DOHH2 (cell line): ENCODE data around the gene CHRNB1.

Experiments
- H3F3A ChIP-seq: fragments of 200-600 bp; sonication (generic), shearing (Covaris generic); 2 replicates; pipeline ENCODE4 v1.6.0; 2016; ENCODE audit warnings: antibody characterized with exemption, mild to moderate bottlenecking; ENCODE audit not compliant: control insufficient read depth, insufficient read depth
- H3K27ac ChIP-seq: fragments of 200-600 bp; sonication (generic); 2 replicates; pipeline ENCODE4 v1.5.1; 2014; ENCODE audit warnings: low read depth, mild to moderate bottlenecking, low read length, moderate library complexity
- H3K27me3 ChIP-seq: fragments of 200-600 bp; sonication (generic); 2 replicates; pipeline ENCODE4 v1.6.1; 2014; ENCODE audit warnings: mild to moderate bottlenecking, low read length, mixed read lengths; ENCODE audit not compliant: control insufficient read depth
- H3K36me3 ChIP-seq: fragments of 200-600 bp; sonication (generic); 2 replicates; pipeline ENCODE4 v1.6.1; 2014; ENCODE audit warnings: mild to moderate bottlenecking, low read length, moderate library complexity, mixed read lengths; ENCODE audit not compliant: control insufficient read depth
- H3K4me1 ChIP-seq: fragments of 200-600 bp; sonication (generic); 2 replicates; pipeline ENCODE4 v1.6.1; 2014; ENCODE audit warnings: mild to moderate bottlenecking, low read length, mixed read lengths; ENCODE audit not compliant: control insufficient read depth
- H3K4me2 ChIP-seq: fragments of 200-600 bp; sonication (generic); 2 replicates; pipeline ENCODE4 v1.6.0; 2014; ENCODE audit warnings: mild to moderate bottlenecking, low read length, moderate library complexity
- H3K4me3 ChIP-seq: fragments of 200-600 bp; sonication (generic); 2 replicates; pipeline ENCODE4 v1.5.1; 2014; ENCODE audit warnings: mild to moderate bottlenecking, low read length, mixed read lengths
- H3K79me2 ChIP-seq: fragments of 200-600 bp; sonication (generic); 2 replicates; pipeline ENCODE4 v1.6.1; 2014; ENCODE audit warnings: mild to moderate bottlenecking, low read length, mixed read lengths; ENCODE audit not compliant: control insufficient read depth
- H3K9me2 ChIP-seq: fragments of 200-600 bp; sonication (generic); replicated peaks from 2 replicates; pipeline ENCODE4 v1.6.1; 2014; ENCODE audit warnings: mild to moderate bottlenecking, low read length, mixed read lengths; ENCODE audit not compliant: control insufficient read depth
- H3K9me3 ChIP-seq: fragments of 200-600 bp; sonication (generic); 2 replicates; pipeline ENCODE4 v1.6.1; 2014; ENCODE audit warnings: antibody characterized with exemption, low read length, mixed read lengths; ENCODE audit not compliant: control insufficient read depth, insufficient read depth
- H4K20me1 ChIP-seq: fragments of 200-600 bp; sonication (generic); 2 replicates; pipeline ENCODE4 v1.6.0; 2014; ENCODE audit warnings: low read depth, mild to moderate bottlenecking, antibody characterized with exemption, low read length, moderate library complexity; ENCODE audit not compliant: control insufficient read depth, insufficient read depth
- CTCF ChIP-seq: fragments of 200-600 bp; sonication (generic); IDR thresholded peaks from one replicate; pipeline ENCODE4 v1.5.1; 2014; ENCODE audit warnings: antibody characterized with exemption, mild to moderate bottlenecking, low read depth, low read length; ENCODE audit not compliant: poor library complexity, severe bottlenecking
- EZH2phosphoT487 ChIP-seq: fragments of 200-600 bp; sonication (generic); IDR thresholded peaks from 2 replicates; pipeline ENCODE4 v1.6.1; 2017; ENCODE audit warnings: borderline replicate concordance, mild to moderate bottlenecking, antibody characterized with exemption, low read length, moderate library complexity, mixed read lengths

The CHRNB1 gene

GRCh38 chr17:7486181-7486580, 41.3 kb downstream of the CHRNB1 start:
- no peak overlapping the region for H3K27ac ChIP-seq
- peaks cover 40% of the 10 kb centered on the region for H3K4me1 ChIP-seq
- no peaks in the 10 kb centered on the region for H3K9me2 ChIP-seq
- peaks cover 49% of the 10 kb centered on the region for H3K36me3 ChIP-seq
- H3K27me3 ChIP-seq: no peaks in the 10 kb centered on the region
- H3K9me3 ChIP-seq: no peaks in the 10 kb centered on the region
- peaks cover 6% of the 10 kb centered on the region; the same call in 1 of the 2 replicates for H3F3A ChIP-seq
- peaks cover 24% of the 10 kb centered on the region for H4K20me1 ChIP-seq
- TF ChIP-seq CTCF (no peak), EZH2phosphoT487 (no peak)
- H3K79me2 ChIP-seq: peaks cover 66% of the 10 kb centered on the region
- H3K4me2 ChIP-seq: peak overlapping the region; percentile 77
- H3K4me3 ChIP-seq: peak overlapping the region; percentile 84

- H3K4me2 ChIP-seq: no peak overlapping the region
- TF ChIP-seq EZH2phosphoT487: no peak
- no peak for TF ChIP-seq CTCF
- H3K9me3 ChIP-seq: no peaks in the 10 kb centered on the region
- H3K4me1 ChIP-seq: peaks cover 29% of the 10 kb centered on the region
- no peaks in the 10 kb centered on the region for H3K9me2 ChIP-seq
- peaks cover 35% of the 10 kb centered on the region for H4K20me1 ChIP-seq
- H3K27ac ChIP-seq: no peak overlapping the region
- H3K27me3 ChIP-seq: no peaks in the 10 kb centered on the region
- H3K36me3 ChIP-seq: peaks cover 78% of the 10 kb centered on the region
- no peak overlapping the region for H3K4me3 ChIP-seq
- H3F3A ChIP-seq: 0 out of 2 replicates have a peak, but pooled peaks cover 3% of the 10 kb centered on the region
- H3K79me2 ChIP-seq: peaks cover 100% of the 10 kb centered on the region
Observed at GRCh38 chr17:7490144-7490543, 45.3 kb downstream of the CHRNB1 start.

- Histone ChIP-seq H4K20me1 (peaks cover 28% of the 10 kb centered on the region), H3K9me3 (no peaks in the 10 kb centered on the region), H3K4me3 (no peak overlapping the region), H3K79me2 (peaks cover 96% of the 10 kb centered on the region), H3F3A (0 out of 2 replicates have a peak, but pooled peaks cover 3% of the 10 kb centered on the region), H3K4me2 (no peak overlapping the region), H3K27me3 (no peaks in the 10 kb centered on the region), H3K36me3 (peaks cover 81% of the 10 kb centered on the region), H3K4me1 (peaks cover 19% of the 10 kb centered on the region), H3K27ac (no peak overlapping the region), H3K9me2 (no peaks in the 10 kb centered on the region)
- TF ChIP-seq CTCF: no peak
- no peak for TF ChIP-seq EZH2phosphoT487
Observed at GRCh38 chr17:7491583-7491982, 46.7 kb downstream of the CHRNB1 start.
